GM12875 (cell line): ENCODE measurements around the gene CKLF.

Experiments used
- H3K4me3 ChIP-seq: one replicate; pipeline ENCODE4 v1.5.1; 2011; ENCODE audit warnings: low read depth, low read length, control low read depth
- TF ChIP-seq, protein P1 (sequence below): IDR thresholded peaks from 2 replicates; pipeline ENCODE4 v1.5.1; 2011; ENCODE audit warnings: low read depth, mild to moderate bottlenecking, control low read depth, inconsistent platforms, low read length, moderate library complexity, borderline replicate concordance; ENCODE audit not compliant: insufficient read depth

CKLF gene

DNA sequence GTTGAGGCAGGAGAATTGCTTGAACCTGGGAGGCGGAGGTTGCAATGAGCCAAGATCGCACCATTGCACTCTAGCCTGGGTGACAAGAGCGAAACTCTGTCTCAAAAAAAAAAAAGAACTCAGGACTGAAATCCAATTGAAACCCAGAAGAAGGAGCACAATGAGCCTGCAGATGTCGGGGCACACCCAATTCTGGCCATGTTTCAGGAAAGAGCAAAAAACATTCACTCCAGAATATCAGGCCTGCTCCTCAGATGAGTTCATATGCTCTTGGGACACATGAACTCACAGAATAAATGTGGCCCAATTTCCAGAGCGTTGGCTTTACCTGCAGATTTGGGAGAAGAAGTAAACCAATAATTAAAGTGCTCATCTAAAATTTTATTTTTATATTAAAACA lies 23.9 kb downstream of the CKLF start:
- H3K4me3 ChIP-seq = no peak overlapping the region
- TF ChIP-seq, protein P1, sequence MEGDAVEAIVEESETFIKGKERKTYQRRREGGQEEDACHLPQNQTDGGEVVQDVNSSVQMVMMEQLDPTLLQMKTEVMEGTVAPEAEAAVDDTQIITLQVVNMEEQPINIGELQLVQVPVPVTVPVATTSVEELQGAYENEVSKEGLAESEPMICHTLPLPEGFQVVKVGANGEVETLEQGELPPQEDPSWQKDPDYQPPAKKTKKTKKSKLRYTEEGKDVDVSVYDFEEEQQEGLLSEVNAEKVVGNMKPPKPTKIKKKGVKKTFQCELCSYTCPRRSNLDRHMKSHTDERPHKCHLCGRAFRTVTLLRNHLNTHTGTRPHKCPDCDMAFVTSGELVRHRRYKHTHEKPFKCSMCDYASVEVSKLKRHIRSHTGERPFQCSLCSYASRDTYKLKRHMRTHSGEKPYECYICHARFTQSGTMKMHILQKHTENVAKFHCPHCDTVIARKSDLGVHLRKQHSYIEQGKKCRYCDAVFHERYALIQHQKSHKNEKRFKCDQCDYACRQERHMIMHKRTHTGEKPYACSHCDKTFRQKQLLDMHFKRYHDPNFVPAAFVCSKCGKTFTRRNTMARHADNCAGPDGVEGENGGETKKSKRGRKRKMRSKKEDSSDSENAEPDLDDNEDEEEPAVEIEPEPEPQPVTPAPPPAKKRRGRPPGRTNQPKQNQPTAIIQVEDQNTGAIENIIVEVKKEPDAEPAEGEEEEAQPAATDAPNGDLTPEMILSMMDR = no peak

GRCh38 chr16:66578651-66579531 lies 26.5 kb downstream of the CKLF start, which contains the start of gene CMTM2:
TSS of gene CMTM2 (plus strand) at chr16:66579463. CDS start at chr16:66579608, 145 bp downstream.
- TF ChIP-seq, protein P1 = no peak
- no peak within 1 kb of the TSS for H3K4me3 ChIP-seq

DNA sequence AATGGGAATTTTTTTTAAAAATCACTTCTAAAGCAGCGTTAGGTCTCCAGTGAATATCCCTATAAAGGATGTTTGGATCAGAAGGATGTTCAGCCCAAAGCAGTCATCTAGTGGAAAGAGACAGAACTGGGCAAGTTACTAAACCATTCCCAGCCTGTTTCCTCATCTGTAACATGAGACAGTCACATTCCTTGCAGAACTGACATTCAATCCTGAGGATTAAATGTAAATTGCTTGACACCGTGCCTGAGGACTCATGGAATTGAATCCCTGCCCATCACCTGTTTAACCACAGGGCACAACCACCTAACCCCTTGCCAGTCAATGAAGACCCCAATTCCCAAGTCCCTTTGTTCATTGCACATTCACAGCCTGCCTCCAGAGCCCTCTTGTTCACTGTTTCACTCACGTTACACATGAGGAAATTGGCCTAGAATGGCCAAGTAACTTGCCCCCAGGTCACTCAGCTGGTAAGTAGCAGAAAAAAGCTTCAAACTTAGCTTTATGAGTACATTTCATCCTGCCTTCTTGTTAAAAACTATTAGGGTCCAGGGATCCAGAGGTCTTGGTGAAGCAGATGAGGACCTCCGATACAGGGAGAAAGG lies 28.3 kb downstream of the CKLF start:
- H3K4me3 ChIP-seq = no peak overlapping the region
- TF ChIP-seq, protein P1 = no peak

GRCh38 chr16:66581246-66581952 lies 29.0 kb downstream of the CKLF start:
- no peak overlapping the region for H3K4me3 ChIP-seq

DNA sequence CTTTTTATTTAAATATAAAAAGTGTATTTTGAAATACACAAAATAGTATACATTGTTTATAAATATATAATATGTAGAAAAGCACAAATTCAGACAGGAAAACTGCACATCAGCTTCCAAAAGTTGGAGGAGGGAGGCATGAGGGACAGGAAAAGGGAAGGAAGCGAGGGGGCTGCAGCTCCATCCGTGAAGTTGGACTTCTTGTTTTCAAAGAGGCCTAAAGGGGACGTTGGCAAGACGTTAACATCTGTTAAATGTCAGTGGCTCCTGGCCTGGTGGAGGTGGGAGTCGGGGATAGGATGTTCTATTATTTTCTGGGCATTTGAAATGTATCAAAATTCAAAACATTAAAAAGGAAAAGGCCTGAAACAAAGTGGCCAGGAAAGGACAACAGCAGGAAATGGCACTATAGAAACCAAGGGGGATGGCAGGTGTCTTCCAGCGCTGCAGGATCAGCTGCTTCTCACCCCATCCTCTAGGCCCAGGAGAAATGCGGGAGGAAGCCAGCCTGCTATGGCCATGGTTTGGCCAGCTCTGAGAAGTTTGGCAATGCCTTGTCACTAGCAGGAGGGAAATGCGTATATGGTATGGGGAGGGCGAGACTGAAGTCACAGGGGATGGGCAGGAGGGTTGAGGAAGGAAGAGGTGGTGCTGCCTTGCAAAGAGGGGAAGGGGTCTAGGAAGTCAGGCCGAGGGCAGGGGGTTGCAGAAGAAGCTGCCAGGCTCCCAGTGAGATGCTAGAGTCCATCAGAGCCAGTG lies 33.3 kb downstream of the CKLF start:
- TF ChIP-seq, protein P1 = no peak
- H3K4me3 ChIP-seq = no peak overlapping the region

More at GRCh38 chr16:66581246-66581952, 29.0 kb downstream of the CKLF start:
- TF ChIP-seq, protein P1 = no peak

GRCh38 chr16:66587881-66588600 lies 35.7 kb downstream of the CKLF start:
- TF ChIP-seq, protein P1 = no peak
- no peak overlapping the region for H3K4me3 ChIP-seq
